Measurements from ENCODE around the gene RPL35A.
"Not testable (repeated sequence)": the region's sequence is repeated elsewhere in the genome, so short reads cannot be mapped to it uniquely, and the experiment has no call there.

Gene RPL35A

GRCh38 chr3:197953325-197953724, 3.3 kb downstream of the RPL35A start:
- DNase-seq = no peak

GRCh38 chr3:197953881-197954280, 3.9 kb downstream of the RPL35A start:
- DNase-seq = no peak

GRCh38 chr3:197955892-197956477, 6.0 kb downstream of the RPL35A start:
- DNase-seq = no peak

- no peak for DNase-seq
Measured at GRCh38 chr3:197956626-197956988, 6.6 kb downstream of the RPL35A start.

GRCh38 chr3:197957790-197958133, 7.8 kb downstream of the RPL35A start:
- no peak for DNase-seq

GRCh38 chr3:197958346-197958745, 8.4 kb downstream of the RPL35A start:
- no peak for DNase-seq

- not testable (repeated sequence) for DNase-seq
Measured at GRCh38 chr3:197958848-197959247, 8.9 kb downstream of the RPL35A start.

GRCh38 chr3:197959500-197959890, 9.5 kb downstream of the RPL35A start:
- no peak for DNase-seq

- DNase-seq = peak; percentile 92
Measured at GRCh38 chr3:197959891-197960693, 10.1 kb downstream of the RPL35A start, which contains the start of gene LMLN. TSS of gene LMLN (plus strand) at chr3:197960217. CDS start at chr3:197960246, 29 bp downstream.

GRCh38 chr3:197960694-197961581, 10.9 kb downstream of the RPL35A start:
- DNase-seq = no peak

GRCh38 chr3:197961582-197961945, 11.6 kb downstream of the RPL35A start:
- DNase-seq = no peak

- DNase-seq = no peak
Measured at GRCh38 chr3:197963019-197963637, 13.1 kb downstream of the RPL35A start.

- DNase-seq = not testable (repeated sequence)
Measured at GRCh38 chr3:197967337-197967989, 17.5 kb downstream of the RPL35A start.

GRCh38 chr3:197970588-197970987, 20.6 kb downstream of the RPL35A start:
- no peak for DNase-seq

- no peak for DNase-seq
Measured at GRCh38 chr3:197974016-197974415, 24.0 kb downstream of the RPL35A start.

GRCh38 chr3:197975311-197975710, 25.3 kb downstream of the RPL35A start:
- no peak for DNase-seq

GRCh38 chr3:197983076-197983475, 33.1 kb downstream of the RPL35A start:
- no peak for DNase-seq

GRCh38 chr3:197989651-197990050, 39.7 kb downstream of the RPL35A start:
- DNase-seq = no peak

- no peak for DNase-seq
Measured at GRCh38 chr3:197994736-197995135, 44.7 kb downstream of the RPL35A start.

- no peak for DNase-seq
Measured at GRCh38 chr3:197996855-197997254, 46.9 kb downstream of the RPL35A start.

- no peak for DNase-seq
Measured at GRCh38 chr3:197997936-197998335, 47.9 kb downstream of the RPL35A start.
